GM19099 (cell line): ENCODE data around the gene STK11IP.

Experiments used
- POLR2A ChIP-seq: IDR thresholded peaks from 3 replicates; pipeline ENCODE4 v1.6.1; 2011; ENCODE audit warnings: low read depth; ENCODE audit not compliant: insufficient read length; ENCODE audit errors: extremely low read depth

The STK11IP gene

GRCh38 chr2:219616550-219616949, 18.9 kb downstream of the STK11IP start:
- TF ChIP-seq POLR2A: no peak

- no peak for TF ChIP-seq POLR2A
These were observed 21.1 kb downstream of the STK11IP start for GRCh38 chr2:219618733-219619122.

DNA sequence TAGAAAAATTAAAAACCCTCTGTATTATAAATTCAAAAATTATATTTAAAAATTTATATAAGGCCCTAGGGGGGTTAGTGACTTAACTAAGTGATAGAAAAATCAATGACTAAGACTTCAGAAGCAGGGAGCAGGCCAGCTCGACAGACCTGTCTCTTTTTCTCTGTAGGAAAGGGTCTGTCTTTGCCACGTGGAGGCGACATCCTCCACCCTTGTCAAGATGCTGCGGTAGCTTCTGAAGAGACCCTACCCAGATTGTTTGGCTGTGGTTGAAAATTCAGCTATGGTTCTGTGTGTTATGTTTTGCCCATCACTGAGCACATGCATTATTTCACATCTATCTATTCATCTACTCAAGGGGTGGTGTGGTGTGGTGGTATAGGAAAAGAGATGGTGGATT, 21.6 kb downstream of the STK11IP start:
- TF ChIP-seq POLR2A: no peak

GRCh38 chr2:219620546-219620945, 22.9 kb downstream of the STK11IP start:
- TF ChIP-seq POLR2A: no peak

DNA sequence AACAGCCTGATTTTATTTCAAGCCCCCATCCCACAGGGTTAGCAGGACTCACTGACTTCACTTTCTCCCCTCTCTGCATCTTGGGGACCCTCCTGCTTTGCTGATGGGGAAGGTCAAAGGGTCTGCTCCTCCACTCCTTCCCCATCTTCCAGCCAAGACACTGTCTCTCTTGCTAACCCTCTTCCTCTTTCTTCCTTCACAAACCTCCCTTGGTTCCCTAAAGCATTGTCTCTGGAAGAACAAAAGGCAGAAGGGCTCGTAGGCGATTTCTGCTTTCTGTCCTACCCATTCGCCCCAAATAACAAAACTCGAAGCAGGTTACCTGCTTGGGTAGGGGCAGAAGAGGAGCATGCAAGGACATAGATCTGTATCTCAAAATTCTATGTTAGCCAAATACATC, 24.3 kb downstream of the STK11IP start:
- no peak for TF ChIP-seq POLR2A

- TF ChIP-seq POLR2A: no peak
These were observed 24.8 kb downstream of the STK11IP start for GRCh38 chr2:219622472-219622871.

DNA sequence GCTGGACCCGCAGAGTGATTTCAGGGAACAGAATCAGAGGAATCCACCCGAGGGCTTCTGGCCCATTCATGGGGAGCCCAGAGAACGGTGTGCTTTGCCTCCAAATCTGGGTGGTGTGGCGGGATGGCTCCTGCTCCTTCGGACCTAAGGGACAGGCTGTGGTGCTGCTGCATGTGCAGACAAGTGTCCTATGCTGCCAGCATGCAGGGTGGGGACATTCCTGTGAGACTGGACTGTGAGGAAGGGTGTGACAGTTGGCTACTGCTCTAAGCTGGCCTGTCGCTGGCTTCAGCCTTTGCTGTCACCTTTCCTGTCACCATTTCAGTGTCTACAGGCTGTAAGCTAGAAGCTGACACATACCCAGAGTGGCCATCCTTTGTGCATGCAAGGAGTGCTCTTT, 26.9 kb downstream of the STK11IP start:
- no peak for TF ChIP-seq POLR2A

DNA sequence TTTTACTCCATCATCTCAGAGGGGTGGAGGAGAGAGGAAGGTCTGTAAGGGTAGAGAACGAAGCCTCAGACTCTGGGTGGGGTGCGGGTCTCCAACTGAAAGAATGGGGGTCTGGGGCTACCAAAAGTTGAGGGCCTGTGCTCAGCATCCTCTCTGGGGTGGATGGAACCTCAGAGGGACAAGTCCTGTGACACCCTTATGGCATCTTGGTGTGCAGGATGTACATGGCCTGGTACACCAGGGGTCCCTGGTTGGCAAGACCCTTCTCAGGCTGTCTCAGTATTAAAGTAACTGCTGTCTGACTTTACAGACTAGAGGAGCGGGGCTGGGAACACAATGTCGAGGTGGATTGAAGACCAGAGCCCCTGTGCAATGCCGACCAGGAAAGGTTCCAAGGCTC, 27.5 kb downstream of the STK11IP start:
- no peak for TF ChIP-seq POLR2A

- no peak for TF ChIP-seq POLR2A
These were observed 28.9 kb downstream of the STK11IP start for GRCh38 chr2:219626540-219626939.

- no peak for TF ChIP-seq POLR2A
These were observed 29.7 kb downstream of the STK11IP start, which contains the start of gene SLC4A3 for GRCh38 chr2:219627103-219628100. TSS of gene SLC4A3 (plus strand) at chr2:219627630. CDS start at chr2:219627993, 363 bp downstream.

- no peak for TF ChIP-seq POLR2A
These were observed 30.8 kb downstream of the STK11IP start for GRCh38 chr2:219628235-219628985.

DNA sequence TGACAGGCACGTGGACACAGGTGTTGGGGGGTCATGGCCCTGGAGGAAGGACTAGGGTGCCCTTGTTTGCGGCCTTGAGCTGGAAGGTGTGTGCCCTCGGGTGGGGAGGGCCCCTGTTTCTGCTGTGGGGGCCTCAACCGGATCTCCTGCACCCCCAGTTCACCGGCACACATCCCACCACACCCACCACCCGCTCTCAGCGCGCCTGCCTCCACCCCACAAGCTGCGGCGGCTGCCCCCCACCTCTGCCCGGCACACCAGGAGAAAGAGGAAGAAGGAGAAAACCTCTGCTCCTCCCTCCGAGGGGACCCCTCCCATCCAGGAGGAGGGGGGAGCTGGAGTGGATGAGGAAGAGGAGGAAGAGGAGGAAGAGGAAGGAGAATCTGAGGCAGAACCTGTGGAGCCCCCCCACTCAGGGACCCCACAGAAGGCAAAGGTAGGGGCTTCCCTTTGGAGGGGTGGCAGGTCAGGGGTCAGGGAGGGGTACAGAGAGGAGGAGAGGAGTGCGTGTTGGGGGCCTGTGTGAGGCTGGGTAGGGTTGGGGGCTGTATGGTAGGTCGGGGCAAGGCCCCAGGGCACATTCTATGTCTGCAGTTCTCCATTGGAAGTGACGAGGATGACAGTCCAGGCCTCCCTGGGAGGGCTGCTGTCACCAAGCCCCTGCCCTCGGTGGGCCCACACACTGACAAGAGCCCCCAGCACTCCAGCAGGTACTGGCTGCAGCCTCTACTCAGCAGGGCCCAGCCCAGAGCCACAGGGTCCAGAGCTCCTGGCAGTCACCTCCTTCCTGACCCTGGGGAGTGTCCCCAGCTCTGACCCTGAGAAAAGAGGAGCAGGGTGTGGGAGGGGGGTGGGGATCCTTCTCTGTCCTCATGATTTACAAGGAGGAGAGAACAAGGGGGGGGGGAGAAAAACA, 31.6 kb downstream of the STK11IP start:
- TF ChIP-seq POLR2A: no peak

GRCh38 chr2:219629976-219630695, 32.5 kb downstream of the STK11IP start:
- no peak for TF ChIP-seq POLR2A
